ENCODE results near the gene ATP6V1F.

Gene ATP6V1F

DNA sequence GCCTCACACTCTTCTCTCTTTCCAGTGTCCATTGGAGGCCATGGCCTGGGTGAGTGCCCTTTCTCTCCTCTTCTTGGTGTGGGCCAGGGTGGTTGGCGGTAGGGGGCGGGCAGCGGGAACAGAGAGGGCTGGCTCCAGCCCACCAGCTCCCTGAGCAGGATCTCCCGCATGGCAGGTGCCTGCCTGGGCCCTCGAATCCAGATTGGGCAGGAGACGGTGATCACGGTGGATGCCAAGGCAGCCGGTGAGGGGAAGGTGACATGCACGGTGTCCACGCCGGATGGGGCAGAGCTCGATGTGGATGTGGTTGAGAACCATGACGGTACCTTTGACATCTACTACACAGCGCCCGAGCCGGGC is 13.5 kb upstream of the ATP6V1F start:
- DNase-seq (ENCODE audit: low read depth): no peak

- no peak for DNase-seq (ENCODE audit: low read depth)
These were observed 12.7 kb upstream of the ATP6V1F start for GRCh38 chr7:128849804-128850490.

DNA sequence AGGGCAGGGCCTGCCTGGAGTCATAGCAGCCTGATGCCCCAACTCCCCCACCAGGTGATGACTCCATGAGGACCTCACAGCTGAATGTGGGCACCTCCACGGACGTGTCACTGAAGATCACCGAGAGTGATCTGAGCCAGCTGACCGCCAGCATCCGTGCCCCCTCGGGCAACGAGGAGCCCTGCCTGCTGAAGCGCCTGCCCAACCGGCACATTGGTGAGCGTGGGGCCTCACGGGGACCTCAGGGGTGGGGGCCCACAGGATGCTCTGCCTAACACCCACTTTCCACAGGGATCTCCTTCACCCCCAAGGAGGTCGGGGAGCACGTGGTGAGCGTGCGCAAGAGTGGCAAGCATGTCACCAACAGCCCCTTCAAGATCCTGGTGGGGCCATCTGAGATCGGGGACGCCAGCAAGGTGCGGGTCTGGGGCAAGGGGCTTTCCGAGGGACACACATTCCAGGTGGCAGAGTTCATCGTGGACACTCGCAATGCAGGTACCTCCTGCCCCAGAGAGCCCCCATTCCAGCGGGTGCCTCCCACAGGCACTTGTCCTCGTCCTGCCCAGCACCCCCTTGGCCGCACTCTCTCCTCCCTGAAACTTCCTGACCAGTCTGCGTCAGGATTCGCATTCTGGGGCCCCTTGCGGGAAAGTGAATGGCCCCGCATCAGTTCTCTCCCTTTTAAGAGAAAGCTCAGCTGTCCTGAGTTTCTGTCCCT is 10.0 kb upstream of the ATP6V1F start:
- DNase-seq (ENCODE audit: low read depth): no peak

DNA sequence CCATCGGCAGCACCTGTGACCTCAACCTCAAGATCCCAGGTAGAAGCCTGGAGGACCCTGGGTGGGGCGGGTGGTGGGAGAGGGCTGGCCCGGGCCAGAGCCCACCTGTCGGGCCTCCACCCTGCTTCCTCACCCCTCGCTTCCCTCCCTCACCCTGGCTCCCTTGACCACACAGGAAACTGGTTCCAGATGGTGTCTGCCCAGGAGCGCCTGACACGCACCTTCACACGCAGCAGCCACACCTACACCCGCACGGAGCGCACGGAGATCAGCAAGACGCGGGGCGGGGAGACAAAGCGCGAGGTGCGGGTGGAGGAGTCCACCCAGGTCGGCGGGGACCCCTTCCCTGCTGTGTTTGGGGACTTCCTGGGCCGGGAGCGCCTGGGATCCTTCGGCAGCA is 8.9 kb upstream of the ATP6V1F start:
- DNase-seq (ENCODE audit: low read depth): no peak

- DNase-seq (ENCODE audit: low read depth): no peak
These were observed 8.3 kb upstream of the ATP6V1F start for GRCh38 chr7:128854396-128854795.

DNA sequence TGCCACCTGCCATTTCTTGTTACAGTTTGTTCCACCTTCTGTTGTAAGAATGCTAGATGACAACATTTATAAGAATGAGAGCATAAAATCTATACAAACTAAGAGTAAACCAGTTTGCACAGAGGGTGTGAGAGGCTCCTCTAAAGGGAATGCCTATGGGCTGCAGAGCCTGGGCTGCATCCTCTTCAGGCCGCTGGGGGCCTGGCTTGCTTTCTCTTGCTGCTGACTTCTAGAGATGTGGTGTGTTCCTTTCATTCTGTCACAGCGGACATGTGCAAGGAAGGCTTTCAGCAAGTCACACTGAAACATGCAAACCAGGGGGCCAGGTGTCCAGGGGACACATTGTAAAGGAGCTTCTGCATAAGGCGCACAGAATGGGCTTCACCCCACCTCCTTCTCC is 7.1 kb upstream of the ATP6V1F start:
- DNase-seq (ENCODE audit: low read depth): no peak

- DNase-seq (ENCODE audit: low read depth): no peak
These were observed 6.5 kb upstream of the ATP6V1F start for GRCh38 chr7:128856001-128856718.

DNA sequence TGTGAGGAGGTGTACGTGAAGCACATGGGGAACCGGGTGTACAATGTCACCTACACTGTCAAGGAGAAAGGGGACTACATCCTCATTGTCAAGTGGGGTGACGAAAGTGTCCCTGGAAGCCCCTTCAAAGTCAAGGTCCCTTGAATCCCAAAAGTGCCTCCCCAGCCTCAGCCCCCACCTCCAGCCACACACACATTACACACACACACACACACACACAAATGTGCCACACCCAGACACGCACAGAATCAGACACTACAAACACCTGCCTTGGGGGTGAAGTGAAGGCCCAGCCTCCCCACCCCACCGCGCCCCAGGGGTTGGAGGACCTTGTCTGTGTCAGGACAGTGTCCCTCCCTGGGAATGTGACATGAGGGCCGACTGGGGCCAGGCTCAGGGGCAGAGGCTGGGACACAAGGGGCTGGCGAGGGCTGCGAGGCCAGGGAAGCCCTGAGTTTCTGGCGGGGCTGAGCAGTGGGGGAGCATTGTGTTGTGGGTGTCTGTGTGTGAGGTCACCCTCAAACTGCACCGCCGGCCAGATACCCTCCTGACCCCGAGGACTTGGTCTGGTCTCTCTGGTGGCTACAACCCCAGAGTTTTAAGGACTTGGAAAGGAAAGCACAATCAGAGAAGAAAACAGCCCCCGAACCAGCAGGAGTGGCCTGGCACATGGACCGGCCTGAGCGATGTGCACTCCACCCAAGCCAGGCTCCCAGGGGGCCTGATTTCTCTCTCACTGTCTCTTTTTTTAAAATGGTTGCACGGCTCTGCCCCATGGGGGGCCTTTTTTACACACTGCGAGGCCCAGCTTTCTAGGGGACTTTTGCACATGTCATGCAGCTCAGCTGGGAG is 4.0 kb upstream of the ATP6V1F start:
- DNase-seq (ENCODE audit: low read depth): no peak

DNA sequence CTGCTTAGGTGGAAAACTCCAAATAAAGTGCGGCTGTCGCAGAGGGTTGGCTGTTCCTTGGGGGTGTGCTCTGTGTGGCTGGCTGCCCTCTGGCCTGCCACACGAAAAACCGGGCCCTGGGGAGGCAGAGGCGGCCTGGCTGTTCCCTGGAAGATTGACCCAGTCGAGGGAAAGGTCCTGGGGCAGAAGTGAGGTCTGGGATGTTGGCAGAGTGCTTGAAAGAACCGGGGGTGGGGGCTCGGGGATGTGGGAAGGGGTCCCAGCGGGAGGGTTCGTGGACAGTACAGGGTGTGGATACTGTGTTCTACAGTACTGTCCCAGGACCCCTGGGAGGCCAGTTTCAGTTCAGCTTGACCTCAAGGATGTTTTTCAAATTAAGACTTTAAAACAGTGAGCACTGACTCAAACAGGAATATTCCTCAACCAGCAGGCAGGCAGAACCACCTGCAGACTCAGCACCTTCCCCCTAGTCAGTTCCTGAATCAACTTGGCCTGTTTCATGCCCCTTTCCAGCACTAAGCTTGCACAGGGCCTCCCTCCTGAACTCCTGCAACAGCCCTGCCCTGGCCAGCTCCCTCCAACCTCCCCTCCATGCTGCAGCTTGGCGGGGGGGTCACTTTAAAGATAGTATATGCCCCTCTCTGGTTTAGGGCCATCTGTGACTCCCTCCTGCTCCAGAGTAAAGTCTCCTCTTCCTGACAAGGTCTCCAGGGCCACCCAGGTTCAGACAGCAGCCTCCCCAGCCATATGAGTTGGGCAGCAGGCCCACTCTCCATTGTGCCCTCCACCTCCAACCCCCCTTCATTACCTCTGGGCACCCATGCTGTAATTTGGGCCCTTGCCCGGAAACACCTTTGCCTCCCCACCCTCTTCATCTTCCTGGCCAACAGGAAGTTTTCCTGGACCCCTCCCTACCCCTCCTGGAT is 3.2 kb upstream of the ATP6V1F start:
- no peak for DNase-seq (ENCODE audit: low read depth)

- no peak for DNase-seq (ENCODE audit: low read depth)
These were observed 2.2 kb upstream of the ATP6V1F start for GRCh38 chr7:128860158-128861073.

DNA sequence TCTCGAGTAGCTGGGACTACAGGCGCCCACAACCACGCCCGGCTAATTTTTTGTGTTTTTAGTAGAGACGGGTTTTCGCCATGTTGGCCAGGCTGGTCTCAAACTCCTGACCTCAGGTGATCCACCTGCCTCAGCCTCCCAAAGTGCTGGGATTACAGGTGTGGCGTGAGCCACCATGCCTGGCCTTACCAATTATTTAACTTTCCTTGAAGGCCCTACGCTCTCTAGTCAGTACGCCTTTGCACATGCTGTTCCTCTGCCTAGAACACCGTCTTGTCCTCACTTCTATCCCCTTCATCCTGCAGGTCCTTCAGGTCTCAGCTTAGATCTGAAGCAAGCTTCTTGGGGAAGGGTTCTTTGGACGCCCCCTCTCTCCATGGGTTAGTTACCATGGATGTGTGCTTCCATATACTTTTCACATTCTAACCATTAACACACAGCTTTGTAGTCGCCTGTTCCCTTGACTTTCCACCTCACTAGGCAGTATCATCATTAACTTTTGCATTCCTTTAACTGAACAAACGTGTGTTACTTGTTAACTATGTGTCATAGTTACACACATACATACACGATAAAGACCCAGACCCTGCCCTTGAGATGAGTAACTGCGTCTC is 592 bp upstream of the ATP6V1F start:
- no peak for DNase-seq (ENCODE audit: low read depth)

GRCh38 chr7:128863433-128863989 is 855 bp downstream of the ATP6V1F start:
- peak; percentile 28 for DNase-seq (ENCODE audit: low read depth)

GRCh38 chr7:128865303-128865702 is 2.6 kb downstream of the ATP6V1F start:
- DNase-seq (ENCODE audit: low read depth): no peak

DNA sequence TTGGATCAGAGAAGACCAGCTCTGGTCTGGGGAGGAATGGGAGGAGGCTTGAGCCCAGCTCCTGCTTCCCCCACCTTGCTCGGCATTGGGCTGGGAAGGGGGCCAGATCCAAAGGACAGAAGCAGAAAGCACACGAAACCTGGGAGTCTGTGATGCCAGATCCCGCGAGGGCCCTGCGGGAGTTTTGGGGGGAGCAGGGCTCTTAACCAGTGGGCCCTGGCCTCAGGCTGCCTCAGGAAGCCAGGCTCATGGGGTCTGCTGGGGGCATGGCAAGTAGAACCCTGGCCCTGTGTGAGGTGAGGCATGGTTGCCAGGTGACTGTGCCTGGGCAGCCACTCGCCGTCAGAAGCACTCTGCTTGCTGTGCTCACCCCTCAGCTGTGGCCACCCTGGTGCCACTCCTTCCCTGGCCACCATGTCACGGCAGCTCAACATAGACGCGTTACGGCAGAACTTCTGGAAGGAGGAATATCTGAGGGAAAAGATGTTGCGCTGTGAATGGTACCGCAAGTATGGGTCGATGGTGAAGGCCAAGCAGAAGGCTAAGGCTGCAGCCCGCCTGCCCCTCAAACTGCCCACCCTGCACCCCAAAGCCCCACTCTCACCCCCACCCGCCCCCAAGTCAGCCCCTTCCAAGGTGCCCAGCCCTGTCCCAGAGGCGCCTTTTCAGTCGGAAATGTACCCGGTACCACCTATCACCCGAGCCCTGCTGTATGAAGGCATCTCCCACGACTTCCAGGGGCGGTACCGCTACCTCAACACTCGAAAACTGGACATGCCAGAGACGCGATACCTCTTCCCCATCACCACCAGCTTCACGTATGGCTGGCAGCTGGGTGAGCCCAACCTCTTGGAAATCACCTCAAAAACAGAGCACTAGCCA is 3.6 kb downstream of the ATP6V1F start:
- DNase-seq (ENCODE audit: low read depth): no peak

GRCh38 chr7:128867241-128867640 is 4.6 kb downstream of the ATP6V1F start:
- DNase-seq (ENCODE audit: low read depth): no peak

DNA sequence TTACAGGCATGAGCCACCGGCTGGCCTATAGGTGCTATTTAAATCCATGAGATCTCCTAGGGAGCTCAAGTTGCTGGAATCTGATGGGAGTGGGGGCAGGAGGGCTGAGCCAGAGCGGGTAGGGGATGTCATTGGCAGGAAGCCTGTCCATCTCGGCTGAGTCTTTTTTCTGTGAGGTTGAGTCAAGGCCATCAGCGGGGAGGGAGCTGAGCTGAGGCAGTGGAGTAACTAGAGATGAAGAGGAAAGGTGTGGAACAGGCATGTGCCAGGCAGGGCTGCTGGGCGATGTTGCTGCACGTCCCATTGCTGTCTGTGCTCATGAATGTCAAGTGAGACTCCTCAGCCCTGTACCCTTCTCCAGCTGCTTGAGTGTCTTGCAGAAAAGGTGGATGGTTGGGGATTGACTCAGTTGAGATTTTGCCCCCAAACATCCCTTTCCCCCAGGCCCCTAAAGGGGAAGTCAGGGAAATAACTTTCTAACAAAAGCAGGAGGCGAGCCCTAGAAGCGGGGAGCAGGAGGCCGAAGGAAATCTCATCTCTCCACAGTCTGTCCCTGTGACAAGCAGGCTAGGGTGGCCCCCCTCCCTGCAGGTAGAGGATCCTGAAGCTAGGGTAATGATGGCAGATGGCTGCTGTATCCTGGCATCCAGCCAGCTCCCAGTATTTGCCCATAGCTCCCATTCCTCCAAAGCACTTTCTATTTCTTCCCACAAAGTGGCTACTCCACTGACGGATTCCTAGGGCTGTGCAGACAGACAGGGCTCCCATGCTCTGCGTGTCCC is 5.4 kb downstream of the ATP6V1F start:
- no peak for DNase-seq (ENCODE audit: low read depth)

DNA sequence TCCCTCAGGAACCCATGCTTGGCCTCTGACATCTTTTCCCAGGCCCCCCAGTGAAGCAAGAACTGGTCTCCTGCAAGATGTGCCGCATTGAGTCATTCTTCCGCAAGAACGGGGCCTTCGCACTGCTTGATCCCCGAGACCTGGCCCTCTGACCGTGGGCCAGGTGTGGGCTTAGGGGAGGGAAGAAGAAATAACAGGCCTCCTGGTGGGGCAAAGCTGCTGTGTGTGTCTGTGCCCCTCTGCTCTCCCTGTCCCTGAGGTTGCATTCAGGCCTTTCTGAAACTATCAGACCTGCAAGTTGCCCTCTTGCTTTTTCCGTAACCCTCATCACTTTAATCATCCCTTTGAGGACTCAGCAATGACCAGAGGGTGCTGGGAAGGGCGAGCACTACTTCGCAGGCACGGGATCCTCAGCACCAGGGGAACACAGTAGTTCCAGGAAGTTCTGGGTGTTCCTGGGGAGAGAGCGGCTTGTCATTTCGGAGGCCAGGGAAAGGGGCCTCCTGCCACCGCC is 6.0 kb downstream of the ATP6V1F start:
- no peak for DNase-seq (ENCODE audit: low read depth)

Data from HS-5 (cell line).